AG10803 (cell line): ENCODE measurements around the gene ELN.

Experiments used
- DNase-seq: peaks from one replicate; pipeline ENCODE4 v3.0.0; 2010; ENCODE audit warnings: low read depth
- H3K4me3 ChIP-seq: 2 replicates; pipeline ENCODE4 v1.5.1; 2011; ENCODE audit warnings: mild to moderate bottlenecking, low read length, control low read depth
- TF ChIP-seq, protein P1 (sequence below): conservative IDR thresholded peaks from 2 replicates; pipeline ENCODE4 v1.5.1; 2011; ENCODE audit warnings: mild to moderate bottlenecking, low read length, control low read depth, inconsistent platforms

The ELN gene

DNA sequence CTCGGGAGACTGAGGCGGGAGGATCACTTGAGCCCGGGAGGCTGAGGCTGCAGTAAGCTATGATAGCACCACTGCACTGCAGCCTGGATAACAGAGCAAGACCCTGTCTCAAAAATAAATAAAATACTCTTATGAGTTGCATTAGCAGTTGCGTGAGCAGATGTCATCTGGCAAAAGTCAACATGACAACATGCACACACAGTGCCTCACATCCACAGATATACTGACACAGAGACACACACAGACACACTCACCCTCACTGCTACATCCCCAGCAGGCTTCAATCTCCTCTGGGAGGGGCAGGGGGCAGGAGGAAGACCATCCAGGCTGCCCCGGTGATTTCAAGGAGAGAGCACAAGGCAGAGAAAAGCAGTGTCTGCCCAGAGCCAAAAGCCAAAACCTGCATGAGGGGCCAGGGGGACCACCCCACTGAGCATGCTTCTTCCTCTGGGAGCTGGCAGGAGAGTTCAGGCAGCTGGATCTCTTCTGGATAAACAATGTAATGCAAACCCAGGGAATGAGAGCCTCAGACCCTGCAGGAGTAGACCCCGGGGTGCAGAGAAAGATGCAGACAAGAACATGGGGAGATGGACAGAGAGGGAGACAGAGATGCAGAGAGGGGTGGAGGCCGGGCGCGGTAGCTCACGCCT lies 9.6 kb upstream of the ELN start:
- DNase-seq: no peak

DNA sequence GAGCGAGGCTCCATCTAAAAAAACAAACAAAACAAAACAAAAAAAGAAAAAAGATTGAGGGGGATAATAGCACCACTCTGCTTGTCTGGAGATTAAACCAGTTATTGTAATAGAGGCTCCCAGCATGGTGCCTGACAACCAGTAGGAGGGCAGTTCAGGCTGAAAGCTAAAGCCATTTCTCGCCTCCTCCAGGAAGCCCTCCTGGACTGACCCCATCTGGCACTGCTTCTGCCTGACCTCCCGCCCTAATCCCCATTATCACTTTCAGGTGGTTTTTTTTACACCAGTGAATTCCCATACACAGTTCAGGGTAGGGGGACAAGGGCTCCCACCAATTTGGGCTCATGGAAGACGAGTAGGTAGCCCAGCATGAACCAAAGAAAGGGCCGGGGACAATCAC lies 8.8 kb upstream of the ELN start:
- no peak overlapping the region for H3K4me3 ChIP-seq
- TF ChIP-seq, protein P1, sequence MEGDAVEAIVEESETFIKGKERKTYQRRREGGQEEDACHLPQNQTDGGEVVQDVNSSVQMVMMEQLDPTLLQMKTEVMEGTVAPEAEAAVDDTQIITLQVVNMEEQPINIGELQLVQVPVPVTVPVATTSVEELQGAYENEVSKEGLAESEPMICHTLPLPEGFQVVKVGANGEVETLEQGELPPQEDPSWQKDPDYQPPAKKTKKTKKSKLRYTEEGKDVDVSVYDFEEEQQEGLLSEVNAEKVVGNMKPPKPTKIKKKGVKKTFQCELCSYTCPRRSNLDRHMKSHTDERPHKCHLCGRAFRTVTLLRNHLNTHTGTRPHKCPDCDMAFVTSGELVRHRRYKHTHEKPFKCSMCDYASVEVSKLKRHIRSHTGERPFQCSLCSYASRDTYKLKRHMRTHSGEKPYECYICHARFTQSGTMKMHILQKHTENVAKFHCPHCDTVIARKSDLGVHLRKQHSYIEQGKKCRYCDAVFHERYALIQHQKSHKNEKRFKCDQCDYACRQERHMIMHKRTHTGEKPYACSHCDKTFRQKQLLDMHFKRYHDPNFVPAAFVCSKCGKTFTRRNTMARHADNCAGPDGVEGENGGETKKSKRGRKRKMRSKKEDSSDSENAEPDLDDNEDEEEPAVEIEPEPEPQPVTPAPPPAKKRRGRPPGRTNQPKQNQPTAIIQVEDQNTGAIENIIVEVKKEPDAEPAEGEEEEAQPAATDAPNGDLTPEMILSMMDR: no peak
- DNase-seq: no peak

More for the DNA sequence above, 9.6 kb upstream of the ELN start:
- no peak overlapping the region for H3K4me3 ChIP-seq
- TF ChIP-seq, protein P1: no peak

DNA sequence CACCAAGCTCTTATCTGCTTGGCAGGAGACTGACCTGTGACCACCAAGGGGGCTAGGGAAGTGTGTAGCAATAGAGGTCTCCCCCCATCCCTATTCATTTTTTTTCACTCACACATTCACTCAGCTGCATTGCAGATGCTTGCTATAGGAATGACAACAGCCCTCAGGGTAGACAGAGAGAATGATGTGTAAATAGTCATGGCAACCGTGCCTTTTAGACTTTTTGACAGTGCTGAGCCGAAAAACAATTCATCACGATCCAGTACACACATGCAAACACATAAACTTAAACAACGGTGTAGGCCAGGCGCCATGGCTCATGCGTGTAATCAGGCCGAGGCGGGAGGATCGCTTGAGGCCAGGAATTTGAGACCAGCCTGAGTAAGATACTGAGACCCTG lies 7.6 kb upstream of the ELN start:
- TF ChIP-seq, protein P1: no peak
- DNase-seq: no peak
- H3K4me3 ChIP-seq: no peak overlapping the region

DNA sequence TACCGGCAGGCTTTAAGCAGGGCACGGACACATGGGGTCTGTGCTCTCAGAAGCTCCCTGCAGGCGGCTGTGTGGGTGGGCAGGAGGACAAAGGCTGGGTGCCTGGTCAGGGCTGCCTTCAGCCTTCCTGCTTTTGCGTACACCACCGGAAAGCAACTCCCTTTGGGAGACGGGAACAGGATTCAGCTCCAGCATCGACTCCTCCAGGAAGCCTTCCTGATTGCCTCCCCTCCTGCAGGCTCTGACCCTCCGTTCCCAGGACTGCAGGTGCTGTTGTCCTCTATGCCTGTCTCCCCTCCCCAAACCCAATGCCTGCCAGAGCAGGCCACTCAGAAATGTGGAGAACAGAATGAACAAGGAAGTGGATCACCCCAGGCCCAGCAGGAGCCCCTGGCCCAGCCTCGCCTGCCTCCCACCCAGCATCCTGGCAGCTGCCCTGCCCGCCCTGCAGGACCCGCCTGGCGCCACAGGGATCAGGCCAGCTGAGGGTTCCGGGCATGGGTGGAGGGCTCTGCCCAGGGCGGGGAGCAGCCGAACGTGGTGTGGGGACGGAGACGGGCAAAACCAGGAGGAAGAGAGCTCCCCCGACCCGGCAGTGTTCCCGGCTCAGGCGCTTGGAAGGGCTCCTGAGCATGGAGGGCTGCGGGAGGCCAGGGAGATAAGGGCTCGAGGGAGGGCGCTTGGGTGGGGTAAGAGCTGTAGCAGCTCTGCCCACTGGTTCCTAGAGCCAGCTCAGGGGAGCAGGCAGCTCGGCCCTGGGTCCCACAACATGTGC lies 6.2 kb upstream of the ELN start:
- DNase-seq: no peak
- TF ChIP-seq, protein P1: no peak
- no peak overlapping the region for H3K4me3 ChIP-seq

DNA sequence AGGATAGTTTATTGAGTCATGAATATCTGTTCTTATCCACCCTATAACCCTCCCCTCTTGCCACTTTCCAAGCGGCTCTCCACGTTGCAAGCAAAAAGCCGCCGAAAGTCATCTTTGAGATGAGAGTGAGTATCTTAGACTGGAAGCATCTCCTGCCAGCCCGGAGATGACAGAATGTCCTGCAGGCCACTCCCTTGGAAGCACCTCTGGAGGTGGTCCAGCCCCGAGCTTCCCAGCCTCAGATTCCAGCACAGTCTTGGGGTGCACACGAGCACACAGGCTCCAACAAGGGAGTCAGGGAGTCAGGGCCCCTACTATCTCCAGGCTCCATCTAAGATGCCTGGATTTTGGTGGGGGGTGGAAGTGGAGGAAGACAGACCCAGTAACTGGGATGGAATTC lies 5.5 kb upstream of the ELN start:
- no peak for DNase-seq
- TF ChIP-seq, protein P1: no peak
- no peak overlapping the region for H3K4me3 ChIP-seq

DNA sequence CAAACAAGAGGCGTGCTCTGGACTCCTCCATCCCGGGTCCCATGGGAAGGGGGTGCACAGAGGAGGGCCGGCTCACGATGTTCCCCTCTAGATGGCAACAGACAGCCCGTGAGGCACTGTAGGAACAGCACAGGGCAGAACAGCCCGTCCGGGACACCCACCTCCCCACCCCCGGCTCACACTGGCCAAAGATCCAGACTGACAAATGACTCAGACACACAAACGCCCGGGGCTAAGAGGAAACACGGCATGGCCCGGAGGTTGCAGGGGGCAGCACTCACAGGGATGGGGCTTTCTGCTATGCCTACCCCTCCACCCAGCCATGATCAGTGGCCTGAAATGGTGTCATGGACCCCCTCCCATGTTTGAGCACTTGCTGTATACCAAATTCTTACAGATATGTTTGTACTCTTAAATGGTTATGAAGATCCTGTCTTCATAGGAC lies 4.9 kb upstream of the ELN start:
- H3K4me3 ChIP-seq: no peak overlapping the region
- DNase-seq: peak; percentile 60
- TF ChIP-seq, protein P1: no peak; the same call in none of the 2 replicates

DNA sequence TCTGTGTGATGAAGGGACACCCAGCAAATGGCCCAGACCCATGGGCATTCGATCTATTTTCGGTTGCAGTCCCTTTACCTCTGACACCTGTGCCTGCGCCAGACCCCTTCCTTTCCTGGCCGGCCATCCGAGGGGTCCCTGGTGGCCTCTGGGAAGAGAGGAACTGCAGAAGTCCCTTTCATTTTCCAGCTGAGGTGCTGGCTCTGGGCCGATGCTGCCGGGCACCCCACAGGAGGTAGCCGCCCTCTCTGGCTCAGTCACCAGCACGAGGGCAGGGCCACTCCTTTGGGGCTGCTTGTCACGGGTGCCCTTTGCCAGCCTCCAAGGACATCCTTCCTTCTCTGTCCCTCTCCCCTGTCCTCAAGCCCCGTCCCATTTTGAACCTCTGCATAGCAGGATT lies 4.2 kb upstream of the ELN start:
- H3K4me3 ChIP-seq: no peak overlapping the region
- DNase-seq: no peak
- TF ChIP-seq, protein P1: no peak
